Epithelial cell of prostate (primary cell): ENCODE data around the gene UGT1A10.

Experiments
- DNase-seq: peaks from one replicate; pipeline ENCODE4 v3.0.0-alpha.2; 2011; ENCODE audit warnings: low read depth, low spot score
- H3K27ac ChIP-seq: fragments of 450-650 bp; 2 replicates; pipeline ENCODE4 v1.5.1; 2017; ENCODE audit warnings: mild to moderate bottlenecking

The UGT1A10 gene

DNA sequence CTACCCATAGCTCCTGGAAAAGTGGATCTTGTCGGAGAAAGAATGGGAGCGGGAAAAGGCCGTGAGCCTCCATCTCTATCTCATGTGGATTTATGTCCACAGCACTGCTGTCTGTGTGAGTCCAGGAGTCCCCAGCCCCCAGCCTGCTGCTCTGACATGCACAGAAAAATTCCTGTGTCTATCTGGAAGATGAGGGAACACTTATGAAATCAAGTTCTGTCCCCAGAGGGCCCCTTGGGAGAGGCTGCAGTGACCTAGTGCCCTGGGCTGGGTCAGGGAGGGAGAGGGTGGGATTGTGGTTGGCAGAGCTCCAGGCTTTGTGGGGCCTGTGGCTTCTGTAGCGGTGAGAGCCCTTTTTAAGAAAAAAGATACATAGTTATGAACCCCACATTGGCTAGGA, 180.5 kb downstream of the UGT1A10 start:
- H3K27ac ChIP-seq, result no peak overlapping the region
- DNase-seq, result no peak

DNA sequence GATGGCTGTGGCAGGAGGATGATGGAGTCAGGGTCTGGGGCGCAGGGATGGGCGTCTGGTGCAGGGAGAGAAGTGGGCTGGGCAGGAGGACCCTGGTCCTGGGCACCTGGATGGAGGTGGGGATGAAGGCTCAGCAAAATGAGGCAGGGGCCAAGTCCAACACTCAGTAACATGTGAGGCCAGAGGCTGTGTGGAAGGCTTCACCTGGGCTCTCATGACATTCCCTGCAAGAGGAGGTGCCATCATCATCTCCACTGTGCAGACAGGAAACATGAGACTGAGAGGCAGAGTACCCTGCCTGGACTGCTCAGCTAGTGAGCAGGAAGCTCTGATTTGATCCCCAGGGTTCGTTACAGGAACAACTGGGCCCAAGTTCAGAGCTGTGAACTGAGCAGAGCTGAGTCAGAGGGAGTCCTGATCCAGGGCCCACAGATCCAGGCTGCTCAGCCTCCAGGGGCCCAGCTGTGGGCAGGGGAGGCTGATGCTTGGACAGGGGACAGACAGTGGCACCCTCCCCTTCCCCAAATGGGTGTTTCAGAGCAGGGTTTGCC, 181.2 kb downstream of the UGT1A10 start:
- no peak for DNase-seq
- no peak overlapping the region for H3K27ac ChIP-seq

DNA sequence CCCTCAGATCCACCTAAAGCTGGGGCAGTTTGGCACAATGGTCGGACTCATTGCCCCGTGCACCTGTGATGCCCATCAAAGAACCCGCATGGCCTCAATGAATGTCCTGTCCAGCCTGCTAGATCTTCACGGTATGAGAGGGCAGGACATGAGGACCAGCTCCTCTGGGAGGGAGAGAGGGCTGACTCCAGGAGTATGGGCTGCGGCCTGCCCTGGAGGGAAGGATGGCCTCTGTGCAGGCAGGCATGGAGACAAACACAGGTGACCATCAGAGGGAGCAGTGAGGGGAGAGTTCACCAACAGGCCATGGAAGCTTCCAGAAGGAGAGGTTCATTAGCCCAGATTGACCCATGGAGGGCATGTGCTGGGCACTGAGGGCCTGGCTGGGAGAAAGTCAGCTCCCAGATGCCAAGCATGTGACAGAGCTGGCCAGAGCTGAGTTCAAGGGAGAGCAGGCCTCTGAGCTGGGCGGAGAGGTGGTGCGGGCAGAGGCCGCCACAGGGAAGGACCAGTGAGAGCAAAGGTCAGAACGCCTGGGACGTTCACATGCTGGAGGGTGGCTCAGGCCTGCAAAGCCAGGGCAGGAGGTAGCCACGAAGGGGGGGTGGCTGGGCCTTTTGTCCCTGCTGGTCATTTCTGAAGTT, 181.9 kb downstream of the UGT1A10 start:
- no peak for DNase-seq
- no peak overlapping the region for H3K27ac ChIP-seq

DNA sequence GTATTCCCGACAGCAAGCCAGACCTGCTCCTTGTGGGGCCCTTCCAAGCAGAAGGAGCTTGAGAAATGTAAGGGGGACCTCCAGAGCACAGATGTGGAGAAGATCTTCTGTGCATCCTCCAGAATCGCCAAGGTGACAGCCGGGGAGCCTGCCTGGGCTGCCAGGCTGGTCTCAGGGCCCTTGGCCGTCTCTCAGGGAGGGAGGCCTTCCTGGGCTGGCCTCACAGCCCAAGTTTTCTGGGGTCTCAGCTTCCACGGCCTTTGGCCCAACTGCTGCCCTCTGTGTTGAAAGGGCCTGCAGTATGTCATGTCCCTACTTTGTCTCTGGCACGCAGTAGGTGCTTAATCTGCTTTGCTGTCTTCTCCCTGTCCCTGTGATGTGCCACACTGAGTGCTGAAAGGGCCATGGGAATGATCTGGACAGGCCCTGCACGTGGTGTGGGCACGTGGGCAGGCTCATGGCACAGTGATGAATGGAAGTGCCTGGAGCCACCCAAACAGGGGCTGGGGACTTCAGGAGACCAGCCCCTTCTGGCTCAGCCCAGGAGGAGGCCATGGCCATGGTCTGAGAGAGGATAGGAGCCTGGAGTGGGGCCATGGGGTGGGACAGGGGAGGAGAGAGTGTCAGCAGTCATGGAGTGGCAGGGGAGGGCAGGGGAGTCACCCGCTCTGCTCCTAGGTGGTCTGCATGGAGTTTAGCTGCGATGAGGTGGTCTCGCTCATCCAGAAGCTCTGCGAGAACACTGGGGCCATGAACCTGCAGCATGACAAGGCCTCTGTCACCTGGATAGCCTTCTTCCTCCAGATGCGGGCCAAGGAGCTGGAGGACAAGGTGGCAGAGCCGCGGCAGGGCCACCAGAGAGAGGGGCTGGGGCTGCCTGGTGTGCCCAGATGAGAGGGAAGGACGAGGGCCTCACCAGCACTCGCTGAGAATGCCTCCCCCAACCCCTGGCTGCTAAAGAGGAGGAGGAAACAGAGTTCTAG, 182.7 kb downstream of the UGT1A10 start:
- no peak overlapping the region for H3K27ac ChIP-seq
- no peak for DNase-seq

DNA sequence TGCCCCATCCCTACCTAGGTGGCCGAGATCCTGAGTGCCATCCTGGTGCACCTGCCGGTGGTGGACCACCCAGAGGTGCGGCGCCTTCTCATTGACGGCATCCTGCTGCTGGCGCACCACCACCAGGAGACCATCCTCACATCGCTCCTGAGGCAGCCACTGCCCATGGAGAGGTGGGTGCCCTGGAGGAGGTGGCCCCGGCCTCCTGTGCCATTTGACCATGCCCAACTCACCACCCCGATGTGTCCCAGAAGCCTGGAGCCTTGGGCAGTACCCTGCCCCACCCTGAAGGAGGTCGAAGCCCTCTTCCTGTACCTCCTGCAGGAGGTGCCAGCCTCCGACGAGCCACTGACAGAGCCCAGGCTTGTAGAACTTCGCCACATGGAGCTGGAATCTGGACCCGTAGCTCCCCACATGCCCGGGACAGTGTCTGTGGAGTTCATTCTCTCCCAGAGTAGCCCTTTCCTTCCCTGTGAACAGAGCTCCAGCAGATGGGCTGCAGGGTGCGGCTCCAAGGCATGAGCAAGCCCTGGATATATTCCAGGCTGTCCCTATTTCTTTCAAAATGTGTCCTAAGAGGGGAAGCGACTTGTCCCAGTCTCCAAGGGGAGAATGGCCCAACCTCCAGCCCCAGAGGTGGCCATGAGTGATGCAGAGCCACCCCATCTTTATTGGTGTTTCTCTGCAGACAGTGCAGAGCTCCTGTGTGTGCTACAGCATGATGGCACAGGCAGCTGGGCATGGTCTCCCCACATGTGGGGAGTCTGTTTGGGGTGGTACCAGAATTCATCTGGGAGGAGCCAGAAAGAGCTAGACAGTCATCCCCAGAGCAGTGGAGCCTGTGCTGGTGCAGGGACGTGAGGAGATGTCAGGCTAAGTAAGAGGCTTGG, 183.9 kb downstream of the UGT1A10 start:
- no peak for DNase-seq
- H3K27ac ChIP-seq, result no peak overlapping the region

DNA sequence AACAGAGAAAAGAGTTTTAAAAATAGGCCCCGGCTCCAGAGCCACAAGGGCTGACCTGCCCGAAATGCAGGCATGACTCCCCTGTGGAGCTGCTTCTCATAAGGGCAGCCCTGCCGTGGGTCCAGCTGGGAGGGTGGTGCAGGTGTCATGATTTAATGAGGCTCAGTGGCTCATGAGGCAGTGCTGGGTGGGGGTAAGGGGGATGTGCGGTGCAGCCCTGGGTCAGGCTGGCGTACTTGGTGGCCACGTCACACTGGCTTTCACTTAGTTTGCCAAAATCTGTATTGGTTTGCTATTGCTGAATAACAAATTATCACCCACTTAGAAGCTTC, 184.5 kb downstream of the UGT1A10 start:
- DNase-seq, result no peak
- no peak overlapping the region for H3K27ac ChIP-seq

DNA sequence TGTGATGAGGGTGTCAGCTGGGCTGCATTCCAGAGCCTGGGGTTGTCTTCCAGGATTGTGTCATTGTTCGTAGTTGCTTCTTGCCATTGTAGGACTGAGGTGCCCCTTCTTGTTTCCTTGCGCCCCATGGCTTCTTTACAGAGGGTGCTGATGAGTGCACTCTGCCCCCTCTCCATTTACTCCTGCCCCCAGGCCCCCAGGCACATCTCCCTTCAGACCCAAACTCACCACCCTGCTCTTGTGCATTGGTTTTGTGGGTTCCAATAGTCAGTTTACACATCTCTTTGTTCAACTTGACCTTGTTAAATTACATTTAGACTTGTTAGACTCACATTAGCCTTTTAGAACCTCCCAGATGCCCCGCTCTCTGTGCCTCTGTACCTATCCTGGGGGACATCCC, 184.9 kb downstream of the UGT1A10 start:
- DNase-seq, result no peak
- H3K27ac ChIP-seq, result no peak overlapping the region

DNA sequence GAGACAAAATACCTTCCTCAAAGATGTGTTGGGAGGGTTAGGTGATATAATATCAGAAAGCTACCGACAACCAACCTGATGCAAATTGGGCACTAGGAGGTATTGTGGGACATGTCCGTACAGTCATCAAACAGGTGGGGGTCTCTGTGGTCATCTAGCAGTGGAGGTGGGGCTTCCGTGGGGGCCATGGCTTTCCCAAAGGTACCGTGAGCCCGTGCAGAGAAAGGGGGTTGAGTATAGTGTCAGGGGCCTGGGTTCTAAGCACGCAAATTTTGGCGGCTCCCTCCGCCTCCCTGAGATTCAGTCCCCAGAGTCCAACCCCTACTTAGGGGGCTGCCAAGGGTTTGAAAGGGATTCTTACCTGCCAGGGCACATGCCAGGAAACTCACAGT, 185.5 kb downstream of the UGT1A10 start:
- no peak for DNase-seq
- H3K27ac ChIP-seq, result no peak overlapping the region

DNA sequence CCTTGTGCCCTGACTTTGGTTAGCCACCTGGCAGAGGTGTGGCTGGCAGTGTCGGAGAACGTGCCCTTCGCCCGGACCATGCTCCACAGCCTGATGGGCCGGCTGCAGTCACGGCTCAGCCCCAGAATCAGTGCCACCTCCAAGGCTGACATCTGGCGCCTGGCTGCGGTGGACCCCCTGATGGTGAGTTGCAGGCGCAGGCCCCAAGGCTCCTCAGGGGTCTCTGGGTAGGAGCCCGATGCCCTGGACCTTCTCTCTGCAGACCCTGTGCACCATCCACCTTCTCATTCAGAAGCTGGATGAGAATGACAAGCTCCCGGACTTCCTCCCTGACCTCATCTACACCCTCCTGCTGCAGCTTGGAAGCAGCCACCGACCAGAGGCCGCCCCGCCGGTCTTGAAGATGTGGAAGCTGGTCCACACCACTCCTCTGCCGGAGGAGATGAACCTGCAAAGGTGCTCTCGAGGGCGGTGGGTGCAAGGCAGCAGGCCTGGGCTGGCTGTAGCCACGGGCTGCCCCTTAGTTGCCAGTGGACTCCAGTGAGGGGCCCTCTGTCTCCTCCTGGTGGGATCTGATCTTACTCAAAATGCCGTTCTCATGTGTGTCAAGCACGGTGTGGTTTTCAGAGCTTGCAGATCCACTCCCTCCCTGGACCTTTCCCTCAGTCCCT, 186.0 kb downstream of the UGT1A10 start:
- no peak for DNase-seq
- no peak overlapping the region for H3K27ac ChIP-seq
